Measurements from ENCODE around the gene RGL2. TPM values are rescaled to one million over a fixed set of nuclear protein-coding genes. Genes with fewer than 3 reads are reported as not detected.

The RGL2 gene
- total RNA-seq, 6 donors from 2014 or later: 56.5 to 149 (median 77.9) TPM

GRCh38 chr6:33330736-33331135 is 32.0 kb upstream of the RGL2 start:
- no peak for ATAC-seq (ENCODE audit: low FRiP score in 2 of 2)
- no peaks in the 10 kb centered on the region for H3K4me1 ChIP-seq
- no peak overlapping the region for H3K27ac ChIP-seq
- no peaks in the 10 kb centered on the region for H3K36me3 ChIP-seq
- 78 to 87% methylated on average over 10 of the region's 10 CpGs for WGBS, 2 donors
- H3K4me3 ChIP-seq: no peak overlapping the region
- DNase-seq: no peak
- TF ChIP-seq EP300 (IDR thresholded peaks at IDR 0.05): no peak
- no peak for TF ChIP-seq POLR2A (IDR thresholded peaks at IDR 0.05)
- no peak for TF ChIP-seq CTCF (IDR thresholded peaks at IDR 0.05)
- TF ChIP-seq POLR2AphosphoS5 (IDR thresholded peaks at IDR 0.05): no peak
- no peaks in the 10 kb centered on the region for H3K27me3 ChIP-seq
- H3K9me3 ChIP-seq: no peaks in the 10 kb centered on the region

GRCh38 chr6:33329058-33329457 is 30.3 kb upstream of the RGL2 start:
- Histone ChIP-seq H3K27me3 (no peaks in the 10 kb centered on the region), H3K27ac (no peak overlapping the region), H3K4me3 (no peak overlapping the region), H3K36me3 (no peaks in the 10 kb centered on the region), H3K9me3 (no peaks in the 10 kb centered on the region), H3K4me1 (peaks cover under 1 to 3% (median 1%) of the 10 kb centered on the region in 4 donors)
- DNase-seq (no peak), ATAC-seq (ENCODE audit: low FRiP score in 2 of 2) (no peak)
- TF ChIP-seq EP300 (IDR thresholded peaks at IDR 0.05) (no peak), CTCF (IDR thresholded peaks at IDR 0.05) (no peak), POLR2AphosphoS5 (IDR thresholded peaks at IDR 0.05) (no peak), POLR2A (IDR thresholded peaks at IDR 0.05) (no peak)
- WGBS, 2 donors: 47 to 80% methylated on average over 5 of the region's 5 CpGs

- Histone ChIP-seq H3K27me3 (no peaks in the 10 kb centered on the region), H3K9me3 (no peaks in the 10 kb centered on the region), H3K36me3 (peaks cover 7 to 24% (median 23%) of the 10 kb centered on the region in 4 donors), H3K4me1 (peaks cover 32 to 38% (median 34%) of the 10 kb centered on the region in 4 donors), H3K27ac (peak overlapping the region in 3 of 4 donors; percentile 92 to 97 (median 95)), H3K4me3 (peak overlapping the region in 3 of 4 donors; percentile 86 to 89 (median 88))
- WGBS, 2 donors: 22% methylated on average over 7 of the region's 7 CpGs
- TF ChIP-seq POLR2A (IDR thresholded peaks at IDR 0.05) (no peak), POLR2AphosphoS5 (IDR thresholded peaks at IDR 0.05) (no peak), CTCF (IDR thresholded peaks at IDR 0.05) (no peak), EP300 (IDR thresholded peaks at IDR 0.05) (no peak)
- no peak for DNase-seq
- ATAC-seq (ENCODE audit: low FRiP score in 2 of 2): no peak
Measured at GRCh38 chr6:33324125-33324524, 25.4 kb upstream of the RGL2 start.

GRCh38 chr6:33323623-33323948 is 24.8 kb upstream of the RGL2 start:
- TF ChIP-seq EP300 (IDR thresholded peaks at IDR 0.05): no peak
- TF ChIP-seq CTCF (IDR thresholded peaks at IDR 0.05): no peak
- TF ChIP-seq POLR2A (IDR thresholded peaks at IDR 0.05): no peak
- TF ChIP-seq POLR2AphosphoS5 (IDR thresholded peaks at IDR 0.05): no peak
- WGBS, 2 donors: 1 to 4% methylated on average over 12 of the region's 12 CpGs

GRCh38 chr6:33321227-33321626 is 22.5 kb upstream of the RGL2 start:
- Histone ChIP-seq H3K4me3 (peak overlapping the region in 1 of 4 donors; percentile 89), H3K4me1 (peaks cover 48 to 58% (median 56%) of the 10 kb centered on the region in 4 donors), H3K36me3 (peaks cover 7 to 34% (median 31%) of the 10 kb centered on the region in 4 donors), H3K27ac (peak overlapping the region in 2 of 4 donors; percentile 95 to 97), H3K27me3 (no peaks in the 10 kb centered on the region), H3K9me3 (no peaks in the 10 kb centered on the region)
- DNase-seq (no peak), ATAC-seq (ENCODE audit: low FRiP score in 2 of 2) (no peak)
- 68 to 76% methylated on average over 8 to 9 of the region's 9 CpGs for WGBS, 2 donors
- no peak for TF ChIP-seq EP300 (IDR thresholded peaks at IDR 0.05)
- no peak for TF ChIP-seq POLR2AphosphoS5 (IDR thresholded peaks at IDR 0.05)
- no peak for TF ChIP-seq CTCF (IDR thresholded peaks at IDR 0.05)
- no peak for TF ChIP-seq POLR2A (IDR thresholded peaks at IDR 0.05)

More at GRCh38 chr6:33323623-33323948, 24.8 kb upstream of the RGL2 start:
- H3K36me3 ChIP-seq: peaks cover 7 to 30% (median 28%) of the 10 kb centered on the region in 4 donors
- peak overlapping the region; percentile 44 to 89 (median 87) for H3K4me3 ChIP-seq
- no peak for DNase-seq
- peaks cover 36 to 43% (median 40%) of the 10 kb centered on the region in 4 donors for H3K4me1 ChIP-seq
- no peak for ATAC-seq (ENCODE audit: low FRiP score in 2 of 2)
- no peaks in the 10 kb centered on the region for H3K9me3 ChIP-seq
- H3K27ac ChIP-seq: peak overlapping the region; percentile 85 to 97 (median 94)
- no peaks in the 10 kb centered on the region for H3K27me3 ChIP-seq
